ENCODE measurements around the gene RAB11A. TPM values are rescaled to one million over a fixed set of nuclear protein-coding genes. Genes with fewer than 3 reads are reported as not detected.

RAB11A gene
- total and polyA plus RNA-seq, 2 of the 13 experiments (the other 11 are each of a cell fraction or from before 2014, with no cell fraction given) = 161 to 162 TPM

- POLR2A ChIA-PET = no interaction called here
- Histone ChIP-seq H3K27ac (ENCODE audit: extremely low read length, insufficient read depth, low read length) (no peak overlapping the region), H3K4me3 (replicated peaks in 1 of 3; ENCODE audit: insufficient read depth in 1 of 3, low read depth in 2 of 3, low read length in 3 of 3) (no peak overlapping the region), H2AFZ (ENCODE audit: low read length) (no peak overlapping the region), H3K4me2 (ENCODE audit: low read depth, low read length) (no peak overlapping the region), H4K20me1 (ENCODE audit: insufficient read depth, low read length) (no peaks in the 10 kb centered on the region), H3K79me2 (ENCODE audit: insufficient read depth, low read length) (peaks cover 3% of the 10 kb centered on the region), H3K27me3 (ENCODE audit: control insufficient read depth in 1 of 2, insufficient read depth in 2 of 2, low read length in 2 of 2) (no peaks in the 10 kb centered on the region), H3K36me3 (replicated peaks in 1 of 2; ENCODE audit: control insufficient read depth in 1 of 2, insufficient read depth in 2 of 2, low read length in 2 of 2) (peaks cover 11 to 90% of the 10 kb centered on the region in 2 experiments), H3K4me1 (ENCODE audit: insufficient read depth, low read length) (peaks cover 8% of the 10 kb centered on the region; the same call in 1 of the 2 replicates), H3K9ac (ENCODE audit: insufficient read depth, low read depth, low read length) (no peak overlapping the region), H3K9me3 (ENCODE audit: low read length) (no peaks in the 10 kb centered on the region)
- 97% methylated on average over 6 of the region's 6 CpGs for WGBS (ENCODE audit: low lambda C conversion rate)
- DNase-seq (ENCODE audit: low spot score) (no peak), FAIRE-seq (no peak), ATAC-seq (no peak)
- CTCF ChIA-PET (ENCODE audit: low intra/inter-chr PET ratio, low total read pairs) = no interaction called here
- no TSS peak for BruUV-seq (replicated peaks)
- in situ Hi-C loops (cut with HindIII; ENCODE audit: extremely low pct_ligation_motif_present, low pct_unique_long_range_greater_than_20kb) (no loop called here), intact Hi-C loops (cut with micrococcal nuclease; ENCODE audit: unreplicated experiment) (no loop called here)
- TF ChIP-seq NFRKB (IDR thresholded peaks at IDR 0.05) (no peak), HOXA3 (CRISPR knock-in tag; IDR thresholded peaks at IDR 0.05) (no peak), ZNF660 (CRISPR knock-in tag; IDR thresholded peaks at IDR 0.05; ENCODE audit: borderline replicate concordance, low read depth) (no peak), BRCA1 (CRISPR knock-in tag; IDR thresholded peaks at IDR 0.05) (no peak), ZNF101 (CRISPR knock-in tag; IDR thresholded peaks at IDR 0.05; ENCODE audit: borderline replicate concordance, low read depth) (no peak), ATM (IDR thresholded peaks at IDR 0.05; ENCODE audit: borderline replicate concordance) (no peak), RFXANK (CRISPR knock-in tag; IDR thresholded peaks at IDR 0.05) (no peak), TP53 (CRISPR knock-in tag; conservative IDR thresholded peaks at IDR 0.05) (no peak), ZNF256 (CRISPR knock-in tag; conservative IDR thresholded peaks at IDR 0.05) (no peak), NR3C1 (CRISPR knock-in tag; IDR thresholded peaks at IDR 0.05) (no peak), BHLHE40 (IDR thresholded peaks at IDR 0.05; ENCODE audit: low read length) (no peak), KMT2B (CRISPR knock-in tag; IDR thresholded peaks at IDR 0.05) (no peak), KLF11 (CRISPR knock-in tag; IDR thresholded peaks at IDR 0.05) (no peak), KDM3A (CRISPR knock-in tag; IDR thresholded peaks at IDR 0.05; ENCODE audit: low read depth) (no peak), ZNF329 (CRISPR knock-in tag; IDR thresholded peaks at IDR 0.05; ENCODE audit: low read depth) (no peak), NBN (conservative IDR thresholded peaks at IDR 0.05) (no peak)
- TF ChIP-seq, protein P1, sequence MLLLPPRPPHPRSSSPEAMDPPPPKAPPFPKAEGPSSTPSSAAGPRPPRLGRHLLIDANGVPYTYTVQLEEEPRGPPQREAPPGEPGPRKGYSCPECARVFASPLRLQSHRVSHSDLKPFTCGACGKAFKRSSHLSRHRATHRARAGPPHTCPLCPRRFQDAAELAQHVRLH (CRISPR knock-in tag; IDR thresholded peaks at IDR 0.05; ENCODE audit: borderline replicate concordance, low read depth) = no peak
- TF ChIP-seq, protein P2, sequence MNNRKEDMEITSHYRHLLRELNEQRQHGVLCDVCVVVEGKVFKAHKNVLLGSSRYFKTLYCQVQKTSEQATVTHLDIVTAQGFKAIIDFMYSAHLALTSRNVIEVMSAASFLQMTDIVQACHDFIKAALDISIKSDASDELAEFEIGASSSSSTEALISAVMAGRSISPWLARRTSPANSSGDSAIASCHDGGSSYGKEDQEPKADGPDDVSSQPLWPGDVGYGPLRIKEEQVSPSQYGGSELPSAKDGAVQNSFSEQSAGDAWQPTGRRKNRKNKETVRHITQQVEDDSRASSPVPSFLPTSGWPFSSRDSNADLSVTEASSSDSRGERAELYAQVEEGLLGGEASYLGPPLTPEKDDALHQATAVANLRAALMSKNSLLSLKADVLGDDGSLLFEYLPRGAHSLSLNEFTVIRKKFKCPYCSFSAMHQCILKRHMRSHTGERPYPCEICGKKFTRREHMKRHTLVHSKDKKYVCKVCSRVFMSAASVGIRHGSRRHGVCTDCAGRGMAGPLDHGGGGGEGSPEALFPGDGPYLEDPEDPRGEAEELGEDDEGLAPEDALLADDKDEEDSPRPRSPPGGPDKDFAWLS (CRISPR knock-in tag; IDR thresholded peaks at IDR 0.05; ENCODE audit: borderline replicate concordance) = no peak
Measured at GRCh38 chr15:65883571-65883970, 14.3 kb downstream of the RAB11A start.

Measured in HepG2 (cell line).